Measurements from ENCODE around the gene SLC25A51.

The SLC25A51 gene

GRCh38 chr9:37936965-37937364, 33.0 kb upstream of the SLC25A51 start:
- DNase-seq: peak; percentile 55

GRCh38 chr9:37936376-37936775, 32.4 kb upstream of the SLC25A51 start:
- DNase-seq: no peak

GRCh38 chr9:37935096-37935495, 31.2 kb upstream of the SLC25A51 start:
- no peak for DNase-seq

GRCh38 chr9:37931592-37931991, 27.7 kb upstream of the SLC25A51 start:
- DNase-seq: no peak

- DNase-seq: no peak
Observed at GRCh38 chr9:37929441-37929895, 25.5 kb upstream of the SLC25A51 start.

- no peak for DNase-seq
Observed at GRCh38 chr9:37928552-37929430, 24.9 kb upstream of the SLC25A51 start.

GRCh38 chr9:37927601-37928551, 23.9 kb upstream of the SLC25A51 start:
- DNase-seq: no peak

- DNase-seq: no peak
Observed at GRCh38 chr9:37927132-37927531, 23.2 kb upstream of the SLC25A51 start.

GRCh38 chr9:37926737-37927118, 22.8 kb upstream of the SLC25A51 start:
- no peak for DNase-seq

- no peak for DNase-seq
Observed at GRCh38 chr9:37925786-37926736, 22.1 kb upstream of the SLC25A51 start.

GRCh38 chr9:37925006-37925405, 21.1 kb upstream of the SLC25A51 start:
- no peak for DNase-seq

GRCh38 chr9:37924538-37924937, 20.6 kb upstream of the SLC25A51 start:
- no peak for DNase-seq

- no peak for DNase-seq
Observed at GRCh38 chr9:37923796-37924427, 20.0 kb upstream of the SLC25A51 start.

GRCh38 chr9:37923118-37923795, 19.3 kb upstream of the SLC25A51 start:
- no peak for DNase-seq

- no peak for DNase-seq
Observed at GRCh38 chr9:37922363-37923117, 18.6 kb upstream of the SLC25A51 start.

GRCh38 chr9:37921546-37922300, 17.8 kb upstream of the SLC25A51 start:
- DNase-seq: no peak

- DNase-seq: no peak
Observed at GRCh38 chr9:37921168-37921510, 17.2 kb upstream of the SLC25A51 start.

GRCh38 chr9:37920471-37921167, 16.7 kb upstream of the SLC25A51 start:
- DNase-seq: no peak

- no peak for DNase-seq
Observed at GRCh38 chr9:37919956-37920335, 16.0 kb upstream of the SLC25A51 start.

Measured in amniotic stem cell (primary cell).